IPS-18a (cell line): ENCODE results near the gene YPEL2.

Experiments used
- H3K27ac ChIP-seq: one replicate; pipeline ENCODE4 v1.5.1; 2013; ENCODE audit warnings: low read length
- H3K27me3 ChIP-seq: one replicate; pipeline ENCODE4 v1.6.1; 2013; ENCODE audit warnings: mild to moderate bottlenecking, low read length; ENCODE audit not compliant: control insufficient read depth, insufficient read depth
- H3K36me3 ChIP-seq: one replicate; pipeline ENCODE4 v1.6.1; 2013; ENCODE audit warnings: low read depth, low read length; ENCODE audit not compliant: control insufficient read depth
- H3K4me1 ChIP-seq: one replicate; pipeline ENCODE4 v1.6.1; 2013; ENCODE audit warnings: low read depth, low read length; ENCODE audit not compliant: control insufficient read depth
- H3K4me3 ChIP-seq: one replicate; pipeline ENCODE4 v1.5.1; 2013; ENCODE audit warnings: low read length
- H3K9ac ChIP-seq: one replicate; pipeline ENCODE4 v1.6.1; 2013; ENCODE audit warnings: mild to moderate bottlenecking, low read length, moderate library complexity
- H3K9me3 ChIP-seq: one replicate; pipeline ENCODE4 v1.6.1; 2013; ENCODE audit warnings: low read depth, low read length; ENCODE audit not compliant: control insufficient read depth

YPEL2 gene

GRCh38 chr17:59371416-59372100 is 40.1 kb downstream of the YPEL2 start:
- H3K4me1 ChIP-seq = peaks cover 31% of the 10 kb centered on the region
- no peaks in the 10 kb centered on the region for H3K27me3 ChIP-seq
- H3K27ac ChIP-seq = no peak overlapping the region

GRCh38 chr17:59372138-59372751 is 40.8 kb downstream of the YPEL2 start:
- Histone ChIP-seq H3K9me3 (no peaks in the 10 kb centered on the region), H3K27ac (no peak overlapping the region), H3K4me3 (no peak overlapping the region), H3K9ac (no peak overlapping the region), H3K4me1 (peaks cover 24% of the 10 kb centered on the region), H3K27me3 (no peaks in the 10 kb centered on the region), H3K36me3 (no peaks in the 10 kb centered on the region)

More at GRCh38 chr17:59371416-59372100, 40.1 kb downstream of the YPEL2 start:
- H3K9ac ChIP-seq = no peak overlapping the region
- no peak overlapping the region for H3K4me3 ChIP-seq
- no peaks in the 10 kb centered on the region for H3K36me3 ChIP-seq
- H3K9me3 ChIP-seq = no peaks in the 10 kb centered on the region

- Histone ChIP-seq H3K27ac (no peak overlapping the region), H3K9me3 (no peaks in the 10 kb centered on the region), H3K4me1 (peaks cover 14% of the 10 kb centered on the region), H3K9ac (no peak overlapping the region), H3K36me3 (no peaks in the 10 kb centered on the region), H3K4me3 (no peak overlapping the region), H3K27me3 (no peaks in the 10 kb centered on the region)
These were observed 42.5 kb downstream of the YPEL2 start for GRCh38 chr17:59373882-59374495.

- no peaks in the 10 kb centered on the region for H3K36me3 ChIP-seq
- no peak overlapping the region for H3K27ac ChIP-seq
- no peak overlapping the region for H3K9ac ChIP-seq
- H3K4me3 ChIP-seq = no peak overlapping the region
- H3K27me3 ChIP-seq = no peaks in the 10 kb centered on the region
- no peaks in the 10 kb centered on the region for H3K9me3 ChIP-seq
- peaks cover 11% of the 10 kb centered on the region for H3K4me1 ChIP-seq
These were observed 43.2 kb downstream of the YPEL2 start for GRCh38 chr17:59374612-59375011.

- Histone ChIP-seq H3K36me3 (no peaks in the 10 kb centered on the region), H3K4me3 (no peak overlapping the region), H3K9me3 (no peaks in the 10 kb centered on the region), H3K9ac (no peak overlapping the region), H3K4me1 (peaks cover 5% of the 10 kb centered on the region), H3K27ac (no peak overlapping the region), H3K27me3 (no peaks in the 10 kb centered on the region)
These were observed 44.4 kb downstream of the YPEL2 start for GRCh38 chr17:59375857-59376256.

- no peaks in the 10 kb centered on the region for H3K9me3 ChIP-seq
- H3K27me3 ChIP-seq = no peaks in the 10 kb centered on the region
- H3K4me1 ChIP-seq = no peaks in the 10 kb centered on the region
These were observed 45.1 kb downstream of the YPEL2 start for GRCh38 chr17:59376506-59376905.

GRCh38 chr17:59377410-59377809 is 46.0 kb downstream of the YPEL2 start:
- H3K9ac ChIP-seq = no peak overlapping the region
- no peaks in the 10 kb centered on the region for H3K27me3 ChIP-seq
- H3K4me1 ChIP-seq = no peaks in the 10 kb centered on the region
- no peaks in the 10 kb centered on the region for H3K36me3 ChIP-seq
- no peaks in the 10 kb centered on the region for H3K9me3 ChIP-seq
- H3K4me3 ChIP-seq = no peak overlapping the region
- no peak overlapping the region for H3K27ac ChIP-seq

More at GRCh38 chr17:59376506-59376905, 45.1 kb downstream of the YPEL2 start:
- Histone ChIP-seq H3K36me3 (no peaks in the 10 kb centered on the region), H3K4me3 (no peak overlapping the region), H3K9ac (no peak overlapping the region), H3K27ac (no peak overlapping the region)

GRCh38 chr17:59378675-59379074 is 47.2 kb downstream of the YPEL2 start:
- Histone ChIP-seq H3K9me3 (no peaks in the 10 kb centered on the region), H3K27ac (no peak overlapping the region), H3K4me1 (no peaks in the 10 kb centered on the region), H3K4me3 (no peak overlapping the region), H3K27me3 (no peaks in the 10 kb centered on the region), H3K9ac (no peak overlapping the region), H3K36me3 (no peaks in the 10 kb centered on the region)

- Histone ChIP-seq H3K4me3 (no peak overlapping the region), H3K9ac (no peak overlapping the region), H3K27me3 (no peaks in the 10 kb centered on the region), H3K36me3 (no peaks in the 10 kb centered on the region), H3K4me1 (no peaks in the 10 kb centered on the region), H3K9me3 (no peaks in the 10 kb centered on the region), H3K27ac (no peak overlapping the region)
These were observed 49.0 kb downstream of the YPEL2 start for GRCh38 chr17:59380474-59380873.

GRCh38 chr17:59381716-59382570 is 50.5 kb downstream of the YPEL2 start:
- Histone ChIP-seq H3K9ac (no peak overlapping the region), H3K27ac (no peak overlapping the region), H3K4me3 (no peak overlapping the region)

GRCh38 chr17:59383893-59384292 is 52.4 kb downstream of the YPEL2 start:
- no peaks in the 10 kb centered on the region for H3K27me3 ChIP-seq
- no peak overlapping the region for H3K4me3 ChIP-seq
- H3K9me3 ChIP-seq = no peaks in the 10 kb centered on the region
- no peak overlapping the region for H3K27ac ChIP-seq
- H3K4me1 ChIP-seq = peaks cover 11% of the 10 kb centered on the region
- no peaks in the 10 kb centered on the region for H3K36me3 ChIP-seq
- no peak overlapping the region for H3K9ac ChIP-seq

More at GRCh38 chr17:59381716-59382570, 50.5 kb downstream of the YPEL2 start:
- Histone ChIP-seq H3K36me3 (no peaks in the 10 kb centered on the region), H3K9me3 (no peaks in the 10 kb centered on the region), H3K27me3 (no peaks in the 10 kb centered on the region), H3K4me1 (no peaks in the 10 kb centered on the region)
